ENCODE measurements around the gene SMC4. TPM values are rescaled to one million over a fixed set of nuclear protein-coding genes. Genes with fewer than 3 reads are reported as not detected.
A peak's percentile ranks its signal among the peaks of the same experiment; 100 is the strongest.
"Not testable (repeated sequence)": the region's sequence is repeated elsewhere in the genome, so short reads cannot be mapped to it uniquely, and the experiment has no call there.

SMC4 gene
- 10 to 100 TPM; 15.1 to 27.3 (median 18.4) TPM for total RNA-seq
- polyA plus RNA-seq: 10 to 100 TPM; 14.0 to 18.7 TPM
- long read RNA-seq, donor 1, partial matches to known transcripts: 8 of 10 reads
- long read RNA-seq, donor 1, other reads (novel, unspliced or antisense): 2 of 10 reads
- long read RNA-seq, donor 2, partial matches to known transcripts: 30 of 31 reads
- long read RNA-seq, donor 2, other reads (novel, unspliced or antisense): 1 of 31 reads
- long read RNA-seq, donor 3, partial matches to known transcripts: 8 of 11 reads
- long read RNA-seq, donor 3, other reads (novel, unspliced or antisense): 3 of 11 reads

GRCh38 chr3:160399125-160400029, at the start of gene SMC4, which contains the start of gene IFT80:
Gene SMC4, plus strand, starts transcription at chr3:160399650. Its CDS starts 1,177 bp downstream, at chr3:160400827.
Gene IFT80, minus strand, starts transcription at chr3:160399225. Its CDS starts 14,625 bp downstream, at chr3:160384600.
- H3K27me3 ChIP-seq: no peaks in the 10 kb centered on the region
- peak within 1 kb of the TSS; percentile 72 to 93 (median 86) for H3K27ac ChIP-seq
- no peaks in the 10 kb centered on the region for H3K9me3 ChIP-seq
- 0 to 1% (median 0%) methylated on average over 60 to 63 of the region's 63 CpGs for WGBS, 4 donors
- H3K4me3 ChIP-seq: peak within 1 kb of the TSS; percentile 47 to 90 (median 74)
- DNase-seq (peak; percentile 96 to 98 (median 97)), ATAC-seq (peak; percentile 99)
- H3K36me3 ChIP-seq: no peaks in the 10 kb centered on the region
- H3K4me1 ChIP-seq: peaks cover 0 to 34% (median 17%) of the 10 kb centered on the region in 12 donors
- intact Hi-C loops (cut with DNase I): loop anchor here in 2 of 10 donors (1.0 to 5.0 kb wide), 2 partner anchors 166 to 168 kb away; partner anchors contain the start of gene KPNA4 (in 2 of the 2)
- peak in 1 of 2 donors; percentile 47 for TF ChIP-seq POLR2A (IDR thresholded peaks at IDR 0.05)
- TF ChIP-seq CTCF (IDR thresholded peaks at IDR 0.05): no peak

GRCh38 chr3:160355826-160356225, 43.6 kb upstream of the SMC4 start:
- WGBS, 4 donors: 90 to 95% (median 92%) methylated on average over 4 of the region's 4 CpGs
- no peak for DNase-seq

GRCh38 chr3:160362896-160363295, 36.6 kb upstream of the SMC4 start:
- not testable (repeated sequence) for DNase-seq, H3K27me3 ChIP-seq, H3K9me3 ChIP-seq, H3K4me3 ChIP-seq, H3K4me1 ChIP-seq, ATAC-seq, H3K27ac ChIP-seq
- intact Hi-C loops (cut with DNase I): loop anchor here in 1 of 10 donors (5.0 kb wide), 1 partner anchor 86 kb away; no protein-coding TSS in a partner anchor
- H3K36me3 ChIP-seq: peaks cover 0 to 24% (median 14%) of the 10 kb centered on the region in 9 donors
- WGBS, 4 donors: 69 to 81% (median 81%) methylated on average over 2 of the region's 2 CpGs

More at GRCh38 chr3:160355826-160356225, 43.6 kb upstream of the SMC4 start:
- TF ChIP-seq POLR2A (IDR thresholded peaks at IDR 0.05): no peak
- no peak for TF ChIP-seq CTCF (IDR thresholded peaks at IDR 0.05)
- Histone ChIP-seq H3K27me3 (no peaks in the 10 kb centered on the region), H3K9me3 (no peaks in the 10 kb centered on the region), H3K4me3 (no peak overlapping the region), H3K36me3 (peaks cover 0 to 44% (median 33%) of the 10 kb centered on the region in 9 donors), H3K4me1 (no peaks in the 10 kb centered on the region), H3K27ac (no peak overlapping the region)
- no peak for ATAC-seq
- intact Hi-C loops (cut with DNase I): no loop called here

- H3K27ac ChIP-seq: no peak overlapping the region
- intact Hi-C loops (cut with DNase I): no loop called here
- no peaks in the 10 kb centered on the region for H3K4me1 ChIP-seq
- 96 to 98% (median 97%) methylated on average over 1 of the region's 1 CpG for WGBS, 4 donors
- no peaks in the 10 kb centered on the region for H3K27me3 ChIP-seq
- TF ChIP-seq POLR2A (IDR thresholded peaks at IDR 0.05): no peak
- TF ChIP-seq CTCF (IDR thresholded peaks at IDR 0.05): no peak
- no peaks in the 10 kb centered on the region for H3K9me3 ChIP-seq
- no peak overlapping the region for H3K4me3 ChIP-seq
- ATAC-seq: no peak
- no peak for DNase-seq
- peaks cover 0 to 19% (median 10%) of the 10 kb centered on the region in 9 donors for H3K36me3 ChIP-seq
These were observed 33.5 kb upstream of the SMC4 start for GRCh38 chr3:160365869-160366522.

All from heart left ventricle (tissue), 16 donors.